CD4-positive, alpha-beta T cell treated with Interleukin-17A for 1 hour (primary cell): ENCODE results near the gene RAB8B.

Source experiments
- DNase-seq: peaks from one replicate; pipeline ENCODE4 v3.0.0-alpha.2; 2020

RAB8B gene

DNA sequence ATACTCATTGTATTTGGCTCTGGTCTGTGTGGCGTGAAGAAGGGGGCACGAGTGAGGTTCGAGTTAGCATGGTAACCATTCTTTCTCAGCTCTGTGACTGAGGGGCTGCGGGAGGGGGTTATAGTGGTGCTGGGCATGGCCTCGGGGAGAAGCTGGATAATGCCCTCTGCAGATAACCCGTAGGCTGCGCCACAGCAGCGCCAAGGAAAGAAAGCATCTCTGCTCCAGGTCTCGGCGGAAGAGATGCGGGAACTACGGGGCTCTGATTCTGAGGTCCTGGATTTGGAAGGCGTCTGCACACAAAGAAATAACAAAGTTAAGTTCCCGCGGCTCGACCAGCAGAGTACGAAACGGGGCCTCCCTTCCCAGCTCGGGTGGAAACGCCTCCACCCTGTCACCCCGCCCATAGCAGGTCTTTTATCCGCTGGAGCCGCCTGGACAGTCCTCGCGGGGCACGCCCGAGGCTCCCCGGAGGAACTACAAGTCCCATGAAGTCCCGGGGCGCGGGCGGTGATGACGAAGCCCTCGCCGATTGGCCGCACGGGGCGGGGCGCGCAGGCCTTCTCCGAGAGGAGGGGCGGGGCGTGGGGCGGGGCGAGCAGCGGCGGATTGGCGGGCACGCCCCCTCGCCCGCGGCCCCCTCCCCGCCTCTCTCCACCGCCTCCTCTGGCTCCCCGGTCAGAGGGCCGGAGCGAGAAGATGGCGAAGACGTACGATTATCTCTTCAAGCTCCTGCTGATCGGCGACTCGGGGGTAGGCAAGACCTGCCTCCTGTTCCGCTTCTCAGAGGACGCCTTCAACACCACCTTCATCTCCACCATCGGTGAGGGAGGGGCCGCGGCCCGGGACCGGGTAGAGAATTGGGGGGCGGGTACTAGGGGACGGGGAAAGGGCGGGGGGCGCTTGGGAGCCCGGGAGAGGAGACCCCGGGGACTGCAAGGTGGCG lies at the start of gene RAB8B:
RAB8B (plus strand) TSS at position 681 of the 946 bp plus-strand sequence; CDS start at position 700, 19 bp downstream.
- peak; percentile 96 for DNase-seq

GRCh38 chr15:63140936-63141335 lies 48.5 kb upstream of the RAB8B start:
- no peak for DNase-seq

DNA sequence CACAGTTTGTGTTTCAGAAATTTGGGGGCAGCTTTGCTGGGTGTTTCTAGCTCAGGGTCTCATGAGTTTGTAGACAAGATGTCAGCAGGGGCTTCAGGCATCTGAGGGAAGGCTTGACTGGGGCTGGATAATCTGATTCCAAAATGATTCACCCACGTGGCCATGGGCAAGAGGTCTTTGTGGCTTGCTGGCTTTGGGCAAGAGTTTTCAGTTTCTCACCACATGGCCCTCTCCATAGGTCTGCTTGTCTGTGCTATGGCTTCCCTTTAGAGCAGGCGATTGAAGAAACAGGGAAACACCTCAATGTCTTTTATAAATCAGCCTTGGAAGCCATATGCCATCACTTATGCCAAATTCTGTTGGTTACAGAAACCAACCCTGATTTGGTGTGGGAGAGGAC lies 44.0 kb upstream of the RAB8B start:
- DNase-seq = no peak

- DNase-seq = no peak
Measured at GRCh38 chr15:63146684-63147083, 42.7 kb upstream of the RAB8B start.

DNA sequence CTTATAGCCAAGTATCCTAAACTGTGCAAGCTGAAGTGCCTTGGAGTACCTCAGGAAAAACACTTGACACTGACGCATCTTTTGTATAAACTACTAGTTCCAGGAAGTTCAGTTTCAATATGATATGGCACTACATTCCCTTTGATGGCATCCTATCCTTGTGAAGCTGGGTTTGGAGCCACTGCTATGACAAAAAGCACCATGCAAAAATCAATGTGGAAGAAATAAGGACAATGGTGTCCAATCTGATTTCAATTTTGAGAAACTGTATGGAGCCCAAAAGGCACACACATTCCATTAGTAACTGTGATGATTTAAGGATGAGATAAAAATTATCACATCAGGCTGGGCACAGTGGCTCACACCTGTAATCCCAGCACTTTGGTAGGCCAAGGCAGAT lies 37.7 kb upstream of the RAB8B start:
- no peak for DNase-seq

GRCh38 chr15:63155486-63155885 lies 33.9 kb upstream of the RAB8B start:
- DNase-seq = no peak

DNA sequence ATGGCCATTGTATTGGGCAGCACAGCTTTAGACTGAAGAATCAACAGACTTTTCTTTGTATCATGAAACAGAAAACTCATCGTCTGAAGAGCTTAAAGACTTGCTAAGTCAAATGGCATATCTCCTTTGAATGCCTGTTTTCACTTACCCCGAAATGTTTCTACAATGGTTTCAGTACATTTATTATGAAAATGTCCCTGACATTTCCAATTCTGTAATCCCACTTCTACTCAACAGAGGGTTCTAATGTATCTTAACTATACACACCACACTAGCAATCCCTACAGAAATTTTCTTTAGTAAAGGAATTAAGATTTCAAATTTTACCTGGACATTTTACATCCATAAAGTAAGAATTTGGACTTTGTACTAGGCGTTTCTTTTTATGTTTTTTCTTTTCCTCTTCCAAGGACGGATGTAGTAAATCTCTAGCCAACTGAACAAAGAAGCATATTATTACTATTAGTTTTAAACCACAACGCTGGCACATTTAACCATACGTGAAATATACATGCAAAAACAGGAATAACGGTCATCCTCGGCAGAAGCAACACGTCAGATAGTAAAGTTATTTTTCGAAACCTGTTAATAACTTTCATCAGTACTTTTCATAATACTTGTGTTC lies 33.2 kb upstream of the RAB8B start:
- no peak for DNase-seq

DNA sequence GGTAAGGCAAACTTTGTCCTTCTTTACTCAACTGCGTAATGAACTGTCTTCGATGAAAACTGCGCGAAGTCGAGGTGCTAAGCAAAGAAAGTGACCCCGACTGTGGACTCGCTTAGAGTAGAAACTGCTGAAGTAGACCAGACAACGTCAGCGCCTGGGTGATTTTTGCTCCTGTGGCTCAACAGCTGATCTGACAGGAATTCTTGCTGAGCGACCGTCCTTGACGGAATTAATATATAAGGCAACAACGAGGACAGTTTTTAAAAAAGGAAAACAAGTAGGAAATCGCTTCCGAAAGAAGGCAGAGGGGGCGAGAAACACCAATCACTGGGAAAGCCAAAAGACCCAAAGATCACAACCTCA lies 32.7 kb upstream of the RAB8B start:
- DNase-seq = peak; percentile 18

GRCh38 chr15:63157118-63157843 lies 32.1 kb upstream of the RAB8B start, which contains the start of gene RPS27L:
RPS27L (minus strand) TSS chr15:63157477; CDS start chr15:63157405, 72 bp downstream.
- DNase-seq = peak; percentile 88

GRCh38 chr15:63157891-63158431 lies 31.4 kb upstream of the RAB8B start:
- peak; percentile 46 for DNase-seq

GRCh38 chr15:63160638-63161037 lies 28.8 kb upstream of the RAB8B start:
- DNase-seq = no peak

- DNase-seq = no peak
Measured at GRCh38 chr15:63163217-63163616, 26.2 kb upstream of the RAB8B start.

DNA sequence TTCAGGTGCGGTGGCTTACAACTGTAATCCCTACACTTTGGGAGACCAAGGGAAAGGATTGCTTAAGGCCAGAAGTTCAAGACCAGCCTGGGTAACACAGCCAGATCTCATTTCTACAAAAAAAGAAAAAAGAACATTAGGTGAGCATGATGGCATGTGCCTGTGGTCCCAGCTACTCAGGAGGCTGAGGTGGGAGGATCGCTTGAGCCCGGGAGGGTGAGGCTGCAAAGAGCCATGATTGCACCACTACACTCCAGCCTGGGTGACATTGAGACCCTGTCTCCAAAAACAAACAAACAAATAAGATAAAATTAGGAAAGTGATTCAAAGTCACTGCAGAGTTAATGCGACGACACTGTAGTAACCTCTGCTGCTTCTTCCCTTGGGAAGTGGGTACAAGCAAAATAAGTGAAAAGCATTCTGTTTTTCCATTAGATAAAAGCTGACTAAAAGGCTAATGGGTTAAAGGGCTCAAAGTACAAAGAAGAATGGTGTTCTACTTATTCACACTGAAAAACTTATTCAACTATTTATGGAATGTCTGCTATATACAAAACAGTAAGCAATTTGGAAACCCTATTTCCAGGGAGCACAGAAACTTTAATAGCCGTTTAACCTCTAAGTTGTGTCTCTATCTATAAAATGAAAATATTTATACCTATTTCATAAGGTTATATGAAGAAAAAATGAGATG lies 24.1 kb upstream of the RAB8B start:
- no peak for DNase-seq

GRCh38 chr15:63166219-63166618 lies 23.2 kb upstream of the RAB8B start:
- peak; percentile 39 for DNase-seq

- DNase-seq = no peak
Measured at GRCh38 chr15:63169788-63170187, 19.6 kb upstream of the RAB8B start.

DNA sequence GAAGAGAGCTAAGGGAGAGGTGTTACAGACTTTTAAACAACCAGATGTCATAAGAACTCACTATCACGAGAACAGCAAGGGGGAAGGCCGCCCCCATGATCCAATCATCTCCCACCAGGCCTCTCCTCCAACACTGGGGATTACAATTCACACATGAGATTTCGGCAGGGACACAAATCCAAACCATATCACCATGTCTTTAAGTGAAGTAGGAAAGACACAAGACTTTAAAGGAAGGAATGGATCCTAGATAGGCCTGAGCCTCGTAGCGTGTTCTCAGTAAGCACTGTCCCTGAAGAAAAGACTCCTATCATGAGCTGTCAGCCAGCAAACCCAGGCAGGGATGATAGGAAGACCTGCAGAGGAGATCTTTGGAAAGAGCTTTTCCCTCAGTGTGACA lies 17.0 kb upstream of the RAB8B start:
- no peak for DNase-seq

DNA sequence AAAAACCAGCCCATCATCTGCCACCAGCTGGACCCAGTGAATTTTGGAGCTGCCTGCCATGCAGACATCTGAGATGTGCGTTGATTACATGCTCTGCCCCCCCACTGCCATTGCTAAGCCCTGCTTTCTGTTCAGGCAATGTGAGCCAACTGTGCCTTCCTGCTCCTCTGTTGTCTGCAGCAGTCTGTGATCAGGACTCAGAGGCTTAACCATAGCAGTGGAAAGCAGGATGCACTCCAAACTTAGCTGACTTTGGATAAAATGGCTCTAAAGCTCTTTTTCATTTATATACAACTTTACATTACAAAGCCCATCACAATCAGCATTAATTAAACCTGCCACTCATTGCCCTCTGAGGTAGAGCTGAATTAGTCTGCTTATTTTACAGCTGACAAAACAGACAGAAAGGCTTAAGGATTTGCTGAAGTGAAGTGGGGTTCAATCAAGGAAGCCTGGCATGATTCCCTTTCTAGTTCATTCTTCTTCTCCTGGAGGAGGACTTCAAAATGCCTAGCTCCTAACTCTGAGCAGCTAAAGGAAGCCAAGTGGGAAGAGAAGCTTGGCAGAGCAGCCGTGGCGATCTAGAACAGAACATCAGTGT lies 16.5 kb upstream of the RAB8B start:
- DNase-seq = no peak

DNA sequence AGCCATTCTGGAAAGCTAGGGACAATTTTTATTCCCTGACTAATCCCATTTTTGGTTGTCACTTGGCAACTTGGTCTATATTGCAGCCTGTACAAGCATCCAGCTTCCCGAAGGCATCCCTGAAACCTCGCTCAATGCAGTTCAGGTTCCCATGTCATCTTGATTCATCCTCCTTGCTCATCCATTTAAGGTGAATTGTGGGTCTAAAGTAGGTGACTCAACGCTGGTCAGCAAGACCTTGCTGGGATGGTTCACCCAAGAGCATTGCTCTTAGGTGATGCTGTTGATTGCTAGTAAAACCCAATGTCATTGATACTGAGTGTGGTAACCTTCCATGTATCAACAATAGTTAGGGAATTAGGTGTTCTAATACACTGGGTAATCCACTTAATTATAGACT lies 13.1 kb upstream of the RAB8B start:
- no peak for DNase-seq

DNA sequence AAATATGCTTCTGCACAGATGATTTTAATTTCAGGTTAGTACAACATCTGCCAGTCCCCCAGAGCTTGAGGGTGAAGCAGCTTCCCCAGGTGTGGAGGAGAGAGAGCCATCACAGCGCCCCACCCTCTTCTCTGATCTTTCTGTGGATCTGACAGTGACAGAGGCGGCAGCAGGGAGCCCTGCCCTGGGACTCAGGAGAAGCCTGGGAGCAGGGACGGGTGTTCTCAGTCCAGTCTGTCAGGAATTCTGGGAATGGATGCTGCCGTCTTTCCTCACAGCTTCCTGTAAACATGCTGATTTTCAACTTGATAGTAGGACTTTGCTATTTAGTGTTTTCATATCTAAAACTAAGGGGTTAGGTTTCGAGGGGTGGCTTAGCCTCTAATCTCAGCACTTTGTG lies 11.4 kb upstream of the RAB8B start:
- DNase-seq = no peak

DNA sequence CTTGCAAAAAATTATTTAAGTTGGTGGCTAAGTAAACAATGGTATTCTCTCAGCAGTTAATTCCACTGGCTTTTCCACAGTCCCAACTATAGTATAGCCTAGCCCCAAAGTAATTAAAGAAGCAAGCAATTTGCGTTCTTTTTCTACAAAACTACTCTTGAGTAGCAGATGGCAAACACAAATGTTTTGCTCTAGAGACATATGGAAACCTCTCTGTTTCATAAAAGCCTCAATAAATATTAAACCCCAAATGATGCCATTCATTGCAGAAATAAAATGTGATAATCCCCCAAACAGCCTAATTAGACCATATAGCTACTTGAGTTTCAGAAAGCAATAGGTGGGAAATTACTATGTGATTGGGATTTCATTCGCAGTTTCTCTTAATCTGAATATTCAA lies 8.7 kb upstream of the RAB8B start:
- DNase-seq = no peak

DNA sequence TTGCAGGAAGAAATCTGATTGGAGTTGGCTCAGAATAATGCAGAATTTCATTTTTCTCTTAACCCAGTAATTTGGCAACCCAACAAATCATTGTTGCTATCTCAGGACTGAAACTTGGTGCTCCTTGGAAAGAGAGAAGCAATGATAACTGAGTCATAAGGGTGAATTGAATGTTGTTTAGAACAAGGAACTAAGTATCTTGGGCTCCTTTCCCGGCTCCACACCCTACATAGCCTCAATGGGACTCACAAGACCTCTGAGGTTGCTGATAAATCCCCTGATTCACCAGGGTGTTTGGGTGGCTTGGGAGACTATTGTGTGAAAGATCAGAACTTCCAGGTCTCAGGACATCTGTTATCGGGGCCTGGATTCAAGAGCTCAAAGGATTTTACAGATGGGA lies 7.8 kb upstream of the RAB8B start:
- no peak for DNase-seq

- DNase-seq = no peak
Measured at GRCh38 chr15:63185206-63185605, 4.2 kb upstream of the RAB8B start.
